GM19468 (cell line): ENCODE measurements around the gene TSPAN17.

Experiments
- ATAC-seq: cut with Tn5 transposase; IDR thresholded peaks from one replicate; pipeline ENCODE4 v1.9.1; 2021; ENCODE audit warnings: mild to moderate bottlenecking, moderate library complexity, moderate number of reproducible peaks; ENCODE audit not compliant: unreplicated experiment; ENCODE audit errors: extremely low read depth

Gene TSPAN17

GRCh38 chr5:176639208-176639607, 8.1 kb upstream of the TSPAN17 start:
- ATAC-seq, result no peak

GRCh38 chr5:176639981-176640380, 7.3 kb upstream of the TSPAN17 start:
- ATAC-seq, result no peak

GRCh38 chr5:176640616-176641015, 6.7 kb upstream of the TSPAN17 start:
- ATAC-seq, result no peak

GRCh38 chr5:176642675-176643490, 4.4 kb upstream of the TSPAN17 start:
- ATAC-seq, result no peak

- ATAC-seq, result no peak
These were observed 3.6 kb upstream of the TSPAN17 start for GRCh38 chr5:176643491-176644219.

- ATAC-seq, result no peak
These were observed 3.0 kb upstream of the TSPAN17 start for GRCh38 chr5:176644294-176644693.

- no peak for ATAC-seq
These were observed 2.2 kb upstream of the TSPAN17 start for GRCh38 chr5:176644878-176645670.

GRCh38 chr5:176646049-176646706, 1.1 kb upstream of the TSPAN17 start:
- ATAC-seq, result no peak

- no peak for ATAC-seq
These were observed 616 bp upstream of the TSPAN17 start for GRCh38 chr5:176646707-176647029.

- no peak for ATAC-seq
These were observed 674 bp downstream of the TSPAN17 start for GRCh38 chr5:176647843-176648473.

- ATAC-seq, result no peak
These were observed 1.4 kb downstream of the TSPAN17 start for GRCh38 chr5:176648474-176649194.

- no peak for ATAC-seq
These were observed 3.1 kb downstream of the TSPAN17 start for GRCh38 chr5:176650354-176650884.

- no peak for ATAC-seq
These were observed 4.2 kb downstream of the TSPAN17 start for GRCh38 chr5:176651472-176651980.

- ATAC-seq, result no peak
These were observed 4.9 kb downstream of the TSPAN17 start for GRCh38 chr5:176652136-176652535.

GRCh38 chr5:176653401-176654385, 6.4 kb downstream of the TSPAN17 start:
- no peak for ATAC-seq

- ATAC-seq, result no peak
These were observed 7.6 kb downstream of the TSPAN17 start for GRCh38 chr5:176654856-176655255.

- no peak for ATAC-seq
These were observed 9.2 kb downstream of the TSPAN17 start for GRCh38 chr5:176656467-176656990.
